ENCODE results near the gene PLXNB1.
"Not testable (repeated sequence)": the region's sequence is repeated elsewhere in the genome, so short reads cannot be mapped to it uniquely, and the experiment has no call there.

PLXNB1 gene

DNA sequence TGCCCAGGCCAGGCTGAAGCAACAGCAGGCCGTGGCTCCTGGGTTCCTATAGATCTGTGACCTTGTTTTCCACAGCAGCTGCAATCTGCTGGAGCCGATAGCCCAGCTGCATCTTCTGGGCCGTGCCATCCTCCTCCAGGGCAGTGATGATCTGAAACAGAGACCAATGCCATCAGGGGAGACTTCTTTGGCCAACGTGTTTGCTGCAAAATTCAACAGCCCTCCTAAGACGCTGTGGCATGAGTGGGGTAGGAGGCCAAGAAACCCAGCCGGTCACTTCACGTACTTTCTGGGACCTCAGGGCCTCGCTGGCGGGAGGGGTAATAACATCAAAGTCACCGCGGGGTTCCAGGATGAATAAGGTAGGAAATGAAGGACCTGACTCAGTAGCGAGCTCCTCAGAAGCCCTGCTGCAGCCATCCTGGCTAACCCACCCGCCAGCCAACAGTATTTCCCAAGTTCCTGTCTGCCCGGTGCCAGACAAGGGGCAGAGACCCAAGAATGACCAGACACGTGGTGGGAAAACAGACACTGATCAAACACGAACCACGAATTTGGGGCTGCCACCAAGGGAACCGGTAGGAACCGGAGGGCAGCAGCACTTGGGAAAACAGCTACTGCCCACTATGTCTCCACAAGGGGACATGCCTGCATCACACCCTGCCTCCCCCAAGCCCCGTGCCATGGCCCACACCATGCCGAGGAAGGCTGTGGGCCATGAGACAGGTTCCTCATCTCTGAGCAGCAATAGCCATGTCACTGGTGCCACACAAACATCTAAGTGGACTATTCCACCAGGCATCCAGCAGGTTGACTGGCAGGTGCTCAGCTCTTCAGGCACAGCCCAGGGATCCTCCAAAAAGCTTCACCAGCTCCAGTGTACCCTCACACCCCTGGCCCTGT, 25.2 kb downstream of the PLXNB1 start:
- no peak for DNase-seq (ENCODE audit: low spot score)

DNA sequence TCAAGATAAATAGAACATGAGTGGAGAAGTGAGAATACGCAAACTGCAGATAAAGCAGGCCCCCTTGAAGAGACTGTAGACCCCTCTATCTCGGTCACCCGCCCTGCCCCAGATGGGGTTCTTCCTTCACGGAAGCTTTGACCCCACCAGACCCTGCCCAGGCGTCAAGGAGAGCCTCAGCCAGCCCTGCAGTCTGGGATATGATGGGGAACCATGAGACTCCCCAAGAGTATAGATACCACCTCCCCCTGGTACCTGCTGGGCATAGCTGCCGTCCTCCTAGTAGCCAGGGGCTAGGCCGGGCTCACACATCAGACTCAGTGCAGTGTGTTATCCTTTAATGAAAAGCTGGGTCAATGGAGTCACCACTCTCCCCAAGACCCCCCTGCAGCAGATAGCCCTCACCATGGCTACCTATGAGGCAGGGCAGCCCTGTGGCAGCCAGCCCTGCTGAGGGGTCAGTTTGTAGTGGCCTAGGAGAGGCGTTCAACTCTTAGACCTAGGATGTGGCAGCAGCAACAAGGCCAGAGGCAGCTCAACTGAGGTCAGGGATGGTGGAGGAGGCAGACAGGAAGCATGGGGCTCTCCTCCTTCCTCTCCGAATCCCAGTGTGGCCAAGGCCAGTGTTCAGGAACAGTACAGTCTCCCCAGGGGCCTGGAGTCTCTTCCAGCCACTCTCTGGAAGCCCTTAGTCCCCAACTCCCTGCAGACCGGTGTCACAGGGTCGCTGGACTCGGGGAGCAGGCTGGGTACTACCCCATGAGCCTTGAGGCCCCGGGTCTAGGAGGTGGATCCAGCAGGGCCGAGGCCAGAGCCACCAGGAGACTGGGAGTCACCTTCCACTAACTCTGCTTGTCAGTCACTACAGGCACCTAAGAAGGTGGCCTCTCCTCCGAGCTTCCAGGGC, 26.1 kb downstream of the PLXNB1 start:
- DNase-seq (ENCODE audit: low spot score): no peak

DNA sequence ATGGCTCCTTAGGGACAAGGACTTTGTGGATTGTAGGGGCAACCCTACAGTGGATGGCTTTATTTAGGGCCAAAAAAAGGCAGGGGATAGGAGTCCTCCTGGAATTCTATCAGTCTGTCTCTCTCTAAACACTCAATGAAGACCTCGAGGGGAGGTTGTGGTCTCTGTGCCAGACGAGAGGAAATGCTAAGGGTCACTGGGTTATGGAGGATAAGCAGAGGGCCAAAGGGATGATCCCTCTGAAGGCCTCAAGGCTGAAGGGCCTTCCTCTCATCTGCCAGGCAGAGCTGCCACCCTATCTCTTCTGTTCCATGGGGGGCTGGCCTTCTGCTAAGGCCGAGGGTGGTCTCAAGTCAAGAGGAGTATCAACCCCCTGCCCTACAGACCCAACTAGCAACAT, 27.0 kb downstream of the PLXNB1 start:
- no peak for DNase-seq (ENCODE audit: low spot score)

DNA sequence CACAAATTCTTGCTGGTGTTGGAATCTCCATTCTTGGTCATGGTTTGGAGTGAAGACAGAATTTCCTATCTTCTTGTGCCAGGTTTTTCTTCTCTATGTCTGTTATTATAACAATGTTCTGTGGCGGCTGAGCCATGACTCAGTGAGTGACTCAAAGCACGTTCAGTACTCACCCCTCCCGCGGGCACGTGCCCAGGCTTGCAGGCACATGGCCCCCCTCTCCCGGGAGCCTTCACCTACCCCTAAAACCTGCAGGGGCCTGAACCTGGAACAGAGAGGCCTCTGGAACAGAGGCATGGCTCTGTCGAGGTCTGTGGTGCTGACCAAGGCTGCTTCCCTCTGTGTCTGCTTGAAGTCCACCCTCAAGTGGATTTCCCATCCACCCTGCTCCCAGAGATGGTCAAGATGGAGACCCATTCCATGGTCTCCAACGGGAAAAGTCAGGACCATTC, 27.6 kb downstream of the PLXNB1 start:
- DNase-seq (ENCODE audit: low spot score): no peak

DNA sequence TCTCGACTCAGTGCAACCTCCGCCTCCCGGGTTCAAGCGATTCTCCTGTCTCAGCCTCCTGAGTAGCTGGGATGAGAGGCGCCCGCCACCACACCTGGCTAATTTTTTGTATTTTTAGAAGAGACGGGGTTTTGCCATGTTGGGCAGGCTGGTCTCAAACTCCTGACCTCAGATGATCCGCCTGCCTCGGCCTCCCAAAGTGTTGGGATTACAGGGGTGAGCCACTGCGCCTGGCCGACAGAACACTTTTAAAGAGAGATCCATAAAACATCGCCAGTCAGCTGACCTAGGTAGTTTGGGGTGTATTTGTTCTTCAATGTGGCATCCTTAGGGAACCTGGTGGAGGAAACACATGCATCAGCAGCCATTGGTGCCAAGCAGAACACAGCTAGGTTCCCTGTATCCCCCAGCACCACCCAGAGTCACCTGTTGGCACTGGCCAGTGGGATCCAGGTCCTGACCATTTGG, 28.4 kb downstream of the PLXNB1 start:
- not testable (repeated sequence) for DNase-seq (ENCODE audit: low spot score)

DNA sequence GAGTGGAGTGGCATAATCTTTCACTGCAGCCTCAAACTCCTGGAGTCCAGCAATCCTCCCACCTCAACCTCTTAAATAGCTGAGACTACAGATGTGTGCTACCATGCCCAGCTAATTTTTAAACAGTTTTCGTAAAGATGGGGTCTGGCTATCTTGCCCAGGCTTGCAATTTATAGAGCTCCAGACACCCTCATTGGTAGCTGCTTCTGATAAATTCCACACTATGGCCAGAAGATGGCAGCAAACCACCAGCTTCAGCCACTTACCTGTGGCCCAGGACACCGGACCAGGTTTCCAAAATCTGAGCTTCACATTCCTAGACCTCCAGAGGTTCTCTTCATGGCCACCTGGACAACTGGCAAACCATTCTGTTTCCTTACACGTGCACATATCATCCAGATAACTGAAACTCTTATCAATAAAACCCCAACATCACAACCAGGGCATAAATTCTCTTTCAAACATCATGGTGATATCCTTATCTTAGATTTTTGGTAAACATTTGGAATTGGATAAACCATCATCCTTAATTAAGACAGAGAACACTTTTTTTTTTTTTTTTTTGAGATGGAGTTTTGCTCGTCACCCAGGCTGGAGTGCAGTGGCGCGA, 29.0 kb downstream of the PLXNB1 start:
- peak; percentile 84 for DNase-seq (ENCODE audit: low spot score)

DNA sequence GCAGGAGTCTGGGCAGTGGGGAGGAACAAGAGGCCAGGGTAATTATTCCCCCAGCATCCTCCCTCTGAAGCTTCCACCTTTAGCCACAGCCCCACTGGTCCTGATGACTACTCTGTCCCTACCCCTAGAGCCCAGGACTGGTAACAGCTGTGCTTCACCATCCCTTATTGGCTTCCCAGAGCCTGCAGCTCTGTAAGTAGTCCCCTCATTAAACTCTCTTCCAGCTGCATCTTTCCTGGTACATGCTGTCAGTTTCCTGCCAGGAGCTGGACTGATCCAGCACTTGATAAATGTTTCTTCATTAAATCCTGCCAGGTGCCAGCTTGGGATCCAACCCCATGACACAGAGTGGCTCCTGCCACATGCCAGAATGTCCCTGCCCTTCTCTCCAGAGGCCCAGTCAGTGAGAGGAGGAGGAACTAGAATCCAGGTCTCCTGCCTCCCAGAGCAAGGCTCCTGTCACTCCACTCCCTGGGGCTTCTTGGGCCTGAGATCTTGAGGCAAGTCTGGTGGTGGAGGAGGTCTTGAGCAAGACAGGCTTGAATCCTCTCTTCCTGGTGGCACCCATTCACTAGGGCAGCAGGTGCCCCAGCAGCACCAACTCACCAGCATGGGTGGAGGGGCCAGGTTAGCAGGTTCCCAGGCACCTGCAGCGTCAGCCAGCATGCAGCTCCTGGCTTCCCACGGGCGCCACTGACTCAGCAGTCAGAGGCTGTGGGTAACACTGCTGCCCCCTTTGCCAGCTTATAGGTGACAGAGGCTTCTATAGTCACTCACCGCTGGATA, 30.3 kb downstream of the PLXNB1 start:
- DNase-seq (ENCODE audit: low spot score): peak; percentile 2

DNA sequence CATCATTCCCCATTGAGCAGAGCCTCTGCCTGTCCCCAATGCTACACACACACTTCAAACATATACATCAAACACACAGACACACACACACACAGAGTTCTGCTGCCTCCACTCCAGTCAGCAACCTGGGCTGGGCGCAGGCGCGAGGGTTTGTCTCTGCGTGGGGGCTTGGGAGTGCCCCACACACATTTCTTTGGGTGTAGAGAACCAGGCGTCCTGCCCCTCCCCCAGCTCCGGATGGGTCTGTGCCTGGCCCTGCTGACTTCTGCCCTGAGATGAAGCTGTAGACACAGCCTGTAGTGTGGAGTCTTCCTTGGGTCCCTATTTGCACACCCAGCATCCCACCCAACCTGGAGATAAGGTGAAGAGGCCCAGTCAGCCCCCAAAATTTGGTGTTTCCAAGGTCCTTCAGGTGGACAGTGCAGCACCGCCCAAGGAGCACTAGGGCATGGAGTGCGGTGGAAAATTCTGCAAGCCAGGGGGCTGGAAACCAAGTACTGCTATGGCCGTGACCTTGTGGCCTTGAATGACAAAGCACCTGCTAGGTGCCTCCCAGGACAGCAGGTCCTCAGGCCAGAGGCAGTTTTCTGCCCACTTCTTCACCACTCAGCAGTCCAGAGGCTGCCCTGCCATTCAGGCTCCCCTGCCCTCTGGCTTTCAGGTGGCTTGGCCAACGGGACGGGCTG, 31.0 kb downstream of the PLXNB1 start:
- peak; percentile 1 for DNase-seq (ENCODE audit: low spot score)

DNA sequence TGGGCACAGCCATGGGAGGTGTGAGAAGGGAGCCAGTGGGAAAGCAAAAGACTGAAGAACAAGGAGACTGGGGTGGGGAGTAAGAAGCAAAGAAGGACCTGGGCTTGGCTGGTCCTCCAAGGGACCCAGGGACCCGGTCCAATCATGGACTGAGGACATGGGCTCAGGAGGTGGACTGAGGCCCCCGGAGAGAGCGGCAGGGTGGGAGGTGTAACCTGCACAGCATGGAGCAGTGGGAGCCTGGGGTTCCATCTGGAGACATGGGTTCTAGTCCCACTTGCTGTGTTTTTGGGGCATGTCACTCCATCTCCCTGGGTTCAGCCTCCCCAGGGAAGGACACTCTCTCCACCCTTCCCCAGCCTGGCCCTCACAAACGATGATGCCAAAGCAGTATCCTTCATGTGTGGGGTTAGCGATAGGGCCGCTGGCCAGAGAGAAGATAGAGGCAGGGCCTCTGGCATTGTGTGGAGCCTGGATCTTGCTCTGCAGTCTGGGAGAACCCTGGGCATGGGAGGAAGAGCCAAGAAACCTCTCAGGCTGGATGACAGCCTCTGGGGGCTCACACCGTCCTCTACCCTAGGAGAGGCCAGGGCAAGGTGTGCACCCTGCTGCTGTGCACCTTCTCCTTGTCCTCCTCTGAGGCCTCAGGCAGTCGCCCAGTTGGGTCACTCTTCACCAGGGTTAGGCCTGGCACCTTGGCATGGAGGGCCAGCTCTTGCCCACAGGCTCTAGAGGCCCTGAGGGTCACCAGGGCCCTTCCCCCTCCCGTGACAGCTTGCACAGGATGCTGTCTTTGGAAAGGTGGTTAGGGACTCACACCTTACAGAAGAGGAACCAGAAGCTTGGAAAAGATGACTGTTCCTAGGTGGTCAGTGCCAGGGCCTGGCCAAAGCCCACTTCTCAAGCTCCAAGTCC, 31.9 kb downstream of the PLXNB1 start:
- peak; percentile 1 for DNase-seq (ENCODE audit: low spot score)

DNA sequence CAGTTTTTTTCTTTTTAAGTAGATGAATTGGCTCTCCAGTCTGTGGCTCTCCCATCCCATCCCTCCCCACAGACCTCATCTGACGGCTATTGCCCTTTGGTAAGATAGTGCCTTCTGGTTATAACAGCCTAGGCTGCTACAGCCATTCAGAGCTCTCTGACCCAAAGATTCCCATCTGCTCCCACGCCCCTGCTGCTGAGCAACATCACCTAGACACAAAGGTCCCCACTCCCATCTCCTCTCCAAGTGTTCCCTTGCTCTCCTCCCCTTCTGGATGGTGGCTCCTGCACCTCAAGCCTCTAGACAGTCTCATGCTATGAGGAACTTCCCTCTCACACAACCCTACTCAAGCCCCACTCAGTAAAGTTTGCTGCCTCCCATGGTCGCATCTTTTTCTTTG, 34.2 kb downstream of the PLXNB1 start:
- DNase-seq (ENCODE audit: low spot score): no peak

DNA sequence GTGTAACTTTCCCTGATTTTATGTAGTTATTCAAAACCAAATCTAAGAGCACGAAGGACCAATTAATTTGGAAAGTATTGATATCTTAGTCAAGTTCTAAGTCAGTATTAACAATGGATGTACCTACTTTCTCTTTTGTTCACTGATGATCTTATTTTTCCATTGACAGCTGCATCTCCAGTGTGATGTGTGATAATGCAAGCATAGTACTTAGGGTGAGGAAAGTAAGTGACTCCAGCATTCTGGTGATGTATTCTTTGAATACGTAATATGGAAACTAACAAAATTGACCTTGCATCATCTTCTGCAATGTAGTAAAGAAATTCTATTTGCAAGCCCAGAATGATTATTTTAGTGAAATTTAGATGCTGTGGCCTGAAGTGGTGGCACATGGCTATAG, 35.5 kb downstream of the PLXNB1 start:
- no peak for DNase-seq (ENCODE audit: low spot score)

DNA sequence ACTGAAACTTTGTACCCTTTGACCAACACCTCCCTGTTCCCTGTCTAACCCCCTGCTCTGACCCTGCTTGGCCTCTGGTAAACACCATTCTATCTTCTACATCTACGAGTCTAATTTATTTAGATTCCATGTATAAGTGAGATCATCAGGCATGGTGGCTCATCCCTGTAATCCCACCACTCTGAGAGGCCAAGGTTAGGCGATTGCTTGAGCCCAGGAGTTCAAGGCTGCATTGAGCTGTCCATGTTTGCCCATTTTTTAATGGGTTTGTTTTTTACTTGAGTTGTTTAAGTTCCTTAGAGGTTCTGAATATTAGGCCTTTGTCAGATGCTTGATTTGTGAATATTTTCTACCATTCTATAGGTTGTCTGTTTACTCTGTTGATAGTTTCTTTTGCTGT, 40.9 kb downstream of the PLXNB1 start:
- DNase-seq (ENCODE audit: low spot score): no peak

DNA sequence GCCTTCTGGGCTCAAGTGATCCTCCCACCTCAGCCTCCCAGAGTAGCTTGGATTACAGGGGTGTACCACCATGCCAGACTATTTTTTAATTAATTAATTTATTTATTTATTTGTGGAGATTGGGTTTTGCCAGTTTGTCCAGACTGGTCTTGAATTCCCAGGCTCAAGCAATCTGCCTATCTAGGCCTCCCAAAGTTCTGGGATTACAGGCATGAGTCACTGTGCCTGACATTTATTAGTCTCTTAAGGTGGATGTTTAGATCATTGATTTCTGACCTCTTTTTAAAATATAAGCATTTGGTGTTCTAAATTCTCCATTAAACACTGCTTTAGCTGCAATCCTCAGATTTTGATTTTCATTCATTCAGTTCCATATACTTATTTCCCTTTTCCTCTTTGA, 42.3 kb downstream of the PLXNB1 start:
- no peak for DNase-seq (ENCODE audit: low spot score)

DNA sequence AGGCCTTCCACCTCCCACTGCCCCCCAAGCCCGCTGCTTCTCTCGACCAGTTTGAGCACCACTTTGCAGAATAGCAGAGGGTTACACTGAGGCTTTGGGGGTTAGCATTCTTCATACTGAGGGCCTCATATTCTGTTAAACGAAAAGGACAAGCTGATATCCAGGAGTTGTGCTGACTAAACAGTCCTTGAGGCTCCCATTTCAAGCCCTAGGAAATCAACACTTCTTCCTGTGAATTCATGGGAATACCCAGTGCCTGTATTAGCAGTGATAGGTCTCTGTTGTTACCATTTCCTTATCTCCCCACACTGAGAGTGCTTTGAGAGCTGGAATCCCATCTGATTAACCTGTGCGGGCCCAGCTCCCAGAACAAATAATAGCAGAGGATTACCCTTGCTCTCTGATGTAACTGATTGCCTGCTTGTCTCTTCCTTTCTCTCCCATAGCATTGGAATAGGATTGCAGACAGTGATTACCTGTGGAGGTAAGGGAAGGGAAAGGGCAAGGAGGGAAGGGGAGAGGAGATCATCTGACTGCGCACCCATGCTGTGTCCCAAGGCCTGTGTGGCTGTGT, 56.9 kb downstream of the PLXNB1 start:
- no peak for DNase-seq (ENCODE audit: low spot score)

DNA sequence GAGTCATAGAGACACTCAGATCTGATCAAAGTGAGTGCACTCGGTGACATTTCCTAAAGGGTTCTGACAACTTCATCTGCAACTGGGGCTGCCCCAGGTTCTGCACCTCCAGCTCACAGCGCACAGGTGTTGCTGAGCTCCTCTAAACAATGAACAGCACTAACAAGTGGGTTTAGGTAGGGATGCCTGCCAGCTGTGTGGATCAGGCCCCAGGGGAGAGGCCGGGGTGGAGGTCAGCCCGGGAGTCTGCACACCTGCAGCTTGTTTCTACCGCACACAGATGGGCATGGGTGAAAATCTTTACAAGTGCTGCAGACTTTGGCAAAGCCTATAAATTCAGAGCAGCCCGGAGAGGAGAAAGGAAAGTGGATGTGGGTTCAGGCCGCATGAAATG, 57.5 kb downstream of the PLXNB1 start:
- no peak for DNase-seq (ENCODE audit: low spot score)

DNA sequence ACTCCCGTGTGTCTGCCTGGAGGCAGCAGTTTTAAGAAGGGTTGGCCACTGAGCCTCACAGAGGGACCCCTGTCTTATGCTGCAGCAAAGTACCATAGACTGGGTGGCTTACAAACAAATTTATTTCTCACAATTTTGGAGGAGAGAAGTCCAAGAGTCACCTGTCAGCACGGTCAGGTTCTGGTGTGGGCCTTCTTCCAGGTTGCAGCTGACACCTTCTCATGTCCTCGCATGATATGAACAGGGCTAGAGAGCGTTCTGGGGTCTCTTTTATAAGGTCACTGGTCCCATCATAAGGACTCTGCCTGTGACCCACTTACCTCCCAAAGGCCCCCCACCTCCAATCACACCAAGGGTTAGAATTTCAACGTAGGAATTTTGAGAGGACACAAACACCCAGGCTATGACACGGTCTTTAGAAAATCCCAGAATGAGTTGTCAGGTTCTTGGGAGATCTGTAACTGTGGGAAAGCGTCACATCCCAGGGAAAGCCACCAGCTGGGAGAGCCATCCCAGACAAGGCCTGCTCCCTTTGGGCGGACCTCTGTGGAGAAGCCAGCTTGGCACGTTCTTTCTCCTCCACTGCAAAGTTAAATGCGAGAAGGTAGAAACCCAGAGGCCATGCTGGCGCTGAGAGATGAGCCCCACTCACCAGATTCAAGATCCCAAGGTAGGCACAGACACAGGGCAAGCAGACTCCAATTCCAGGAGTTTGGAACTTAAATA, 58.1 kb downstream of the PLXNB1 start, which contains the start of gene FBXW12:
Gene FBXW12, plus strand, starts transcription at position 569 of the 726 bp plus-strand sequence. CDS start 549 bp downstream, outside the sequence.
- DNase-seq (ENCODE audit: low spot score): no peak

DNA sequence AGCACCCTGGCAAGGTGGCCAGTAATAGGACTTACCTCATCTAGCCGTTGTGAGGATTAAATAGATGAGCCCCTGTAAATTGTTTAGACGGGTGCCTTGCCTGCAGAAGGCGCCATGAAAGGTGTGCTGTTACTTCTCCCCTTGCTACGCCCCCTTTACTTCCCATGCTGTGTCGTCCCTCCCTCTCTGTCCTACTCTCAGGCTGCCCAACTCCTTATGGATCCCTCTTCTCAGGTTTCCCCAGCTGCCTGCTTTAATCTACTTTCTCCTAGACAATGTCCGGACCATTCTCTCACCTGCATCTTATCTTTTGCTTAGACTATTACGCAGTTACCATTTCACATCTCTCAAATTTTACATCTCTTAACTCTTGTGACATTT, 59.6 kb downstream of the PLXNB1 start:
- no peak for DNase-seq (ENCODE audit: low spot score)

DNA sequence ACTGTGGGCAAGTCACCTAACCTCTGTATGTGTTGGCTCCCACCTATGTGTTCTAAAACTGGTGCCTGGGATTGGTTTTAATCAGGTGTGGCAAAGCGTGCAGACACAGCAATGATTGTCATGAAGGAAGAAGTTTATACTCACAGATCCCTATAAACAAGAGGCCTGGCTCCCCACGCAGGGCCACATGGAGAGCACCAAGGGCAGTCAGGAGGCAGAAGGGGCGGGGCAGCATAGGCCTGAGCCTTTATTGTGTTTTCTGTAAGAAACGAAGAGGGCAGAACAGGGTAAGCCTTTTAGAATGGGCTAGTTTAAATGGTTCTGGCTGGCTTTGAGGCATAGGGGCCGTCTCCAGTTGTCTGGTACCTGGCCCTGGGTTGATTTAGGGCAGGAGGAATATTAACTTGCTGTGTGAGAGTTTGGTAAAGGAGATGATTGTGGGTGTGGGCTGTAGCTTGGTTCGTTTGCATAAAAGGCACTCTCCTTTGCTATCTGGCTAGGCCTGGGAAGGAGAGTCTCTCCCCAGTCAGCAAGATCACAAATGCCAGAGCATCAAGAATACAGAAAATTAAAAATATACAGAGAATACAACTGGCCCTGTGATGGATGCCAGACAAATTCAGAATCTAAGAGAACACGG, 60.1 kb downstream of the PLXNB1 start:
- DNase-seq (ENCODE audit: low spot score): no peak

Measured in germinal center (tissue), 1 donor.